ENCODE data around the gene AGPAT4.

DNA sequence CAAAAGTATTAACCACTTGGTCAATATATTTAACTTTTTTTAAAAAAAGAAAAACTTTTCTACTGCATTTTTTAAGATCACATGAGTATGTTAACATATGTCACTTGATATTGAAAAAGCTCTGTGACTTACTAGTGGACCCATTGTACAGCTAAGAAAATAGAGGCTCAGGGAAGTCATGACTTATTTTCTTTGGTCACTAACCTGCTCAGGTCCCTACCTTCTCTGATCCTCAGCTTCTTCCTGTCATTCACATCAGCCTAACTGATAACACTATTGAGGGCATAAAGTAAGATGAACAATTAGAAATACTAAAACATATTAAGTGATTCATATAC, 19.8 kb downstream of the AGPAT4 start:
- TF ChIP-seq, protein P1, sequence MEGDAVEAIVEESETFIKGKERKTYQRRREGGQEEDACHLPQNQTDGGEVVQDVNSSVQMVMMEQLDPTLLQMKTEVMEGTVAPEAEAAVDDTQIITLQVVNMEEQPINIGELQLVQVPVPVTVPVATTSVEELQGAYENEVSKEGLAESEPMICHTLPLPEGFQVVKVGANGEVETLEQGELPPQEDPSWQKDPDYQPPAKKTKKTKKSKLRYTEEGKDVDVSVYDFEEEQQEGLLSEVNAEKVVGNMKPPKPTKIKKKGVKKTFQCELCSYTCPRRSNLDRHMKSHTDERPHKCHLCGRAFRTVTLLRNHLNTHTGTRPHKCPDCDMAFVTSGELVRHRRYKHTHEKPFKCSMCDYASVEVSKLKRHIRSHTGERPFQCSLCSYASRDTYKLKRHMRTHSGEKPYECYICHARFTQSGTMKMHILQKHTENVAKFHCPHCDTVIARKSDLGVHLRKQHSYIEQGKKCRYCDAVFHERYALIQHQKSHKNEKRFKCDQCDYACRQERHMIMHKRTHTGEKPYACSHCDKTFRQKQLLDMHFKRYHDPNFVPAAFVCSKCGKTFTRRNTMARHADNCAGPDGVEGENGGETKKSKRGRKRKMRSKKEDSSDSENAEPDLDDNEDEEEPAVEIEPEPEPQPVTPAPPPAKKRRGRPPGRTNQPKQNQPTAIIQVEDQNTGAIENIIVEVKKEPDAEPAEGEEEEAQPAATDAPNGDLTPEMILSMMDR (IDR thresholded peaks at IDR 0.05): no peak
- TF ChIP-seq POLR2AphosphoS5 (IDR thresholded peaks at IDR 0.05) (no peak), EP300 (IDR thresholded peaks at IDR 0.05) (no peak)
